H1 (cell line): ENCODE measurements around the gene COL1A1.

ENCODE experiments used
- ASH2L ChIP-seq: fragments of 200-600, 300-600 bp; sonication (generic); IDR thresholded peaks from one replicate; pipeline ENCODE4 v1.7.1; 2017; ENCODE audit warnings: low read length
- BACH1 ChIP-seq: IDR thresholded peaks from 2 replicates; pipeline ENCODE4 v1.6.1; 2012; ENCODE audit warnings: low read length, improper control_type of control experiment
- CTCF ChIP-seq, 3 experiments: IDR thresholded peaks; 1 replicate in 2 of 3; 2 replicates in 1 of 3; pipeline versions ENCODE4 v1.5.1 to v1.6.1; 2011; ENCODE audit warnings: low read length in 3 of 3, mild to moderate bottlenecking in 3 of 3, inconsistent platforms in 2 of 3, low read depth in 1 of 3, moderate library complexity in 1 of 3; ENCODE audit not compliant: insufficient read depth in 1 of 3; ENCODE audit errors: control extremely low read depth in 1 of 3
- EGR1 ChIP-seq: IDR thresholded peaks from 2 replicates; pipeline ENCODE4 v1.6.1; 2011; ENCODE audit warnings: low read depth, low read length, borderline replicate concordance
- EZH2 ChIP-seq: fragments of 200-600 bp; sonication (generic); IDR thresholded peaks from 2 replicates; pipeline ENCODE4 v1.7.1; 2012; ENCODE audit warnings: low read depth, mild to moderate bottlenecking, moderate library complexity, low read length, inconsistent platforms; ENCODE audit not compliant: severe bottlenecking
- HDAC2 ChIP-seq, 2 experiments: fragments of 300-600 bp in 1 of 2; sonication (generic) in 1 of 2; IDR thresholded peaks; 2 replicates each; pipeline ENCODE4 v1.6.1; 2011 to 2012; ENCODE audit warnings: low read depth in 2 of 2, low read length in 2 of 2, mild to moderate bottlenecking in 2 of 2, moderate library complexity in 2 of 2, borderline replicate concordance in 1 of 2, inconsistent platforms in 1 of 2
- JUN ChIP-seq: IDR thresholded peaks from 2 replicates; pipeline ENCODE4 v1.6.1; 2011; ENCODE audit warnings: low read depth, mild to moderate bottlenecking, improper control_type of control experiment, low read length
- POLR2A ChIP-seq, 2 experiments: IDR thresholded peaks; 1 replicate in 1 of 2; 2 replicates in 1 of 2; pipeline ENCODE4 v1.6.1; 2011; ENCODE audit warnings: low read depth in 2 of 2, low read length in 2 of 2, mild to moderate bottlenecking in 2 of 2; ENCODE audit errors: control extremely low read depth in 1 of 2
- POLR2AphosphoS5 ChIP-seq: IDR thresholded peaks from 2 replicates; pipeline ENCODE4 v1.6.1; 2011; ENCODE audit warnings: low read depth, low read length
- SAP30 ChIP-seq: fragments of 300-600 bp; sonication (generic); IDR thresholded peaks from 2 replicates; pipeline ENCODE4 v1.7.1; 2012; ENCODE audit warnings: low read length, moderate library complexity, mild to moderate bottlenecking, inconsistent platforms; ENCODE audit not compliant: insufficient read depth, insufficient replicate concordance
- SIN3A ChIP-seq, 2 experiments: IDR thresholded peaks in 1 of 2; conservative IDR thresholded peaks in 1 of 2; 2 replicates each; pipeline ENCODE4 v1.6.1; 2011 to 2012; ENCODE audit warnings: low read length in 2 of 2, improper control_type of control experiment in 1 of 2, low read depth in 1 of 2, mild to moderate bottlenecking in 1 of 2
- SRF ChIP-seq: IDR thresholded peaks from 2 replicates; pipeline ENCODE4 v1.6.1; 2011; ENCODE audit warnings: mild to moderate bottlenecking, low read depth, low read length, moderate library complexity

DNA sequence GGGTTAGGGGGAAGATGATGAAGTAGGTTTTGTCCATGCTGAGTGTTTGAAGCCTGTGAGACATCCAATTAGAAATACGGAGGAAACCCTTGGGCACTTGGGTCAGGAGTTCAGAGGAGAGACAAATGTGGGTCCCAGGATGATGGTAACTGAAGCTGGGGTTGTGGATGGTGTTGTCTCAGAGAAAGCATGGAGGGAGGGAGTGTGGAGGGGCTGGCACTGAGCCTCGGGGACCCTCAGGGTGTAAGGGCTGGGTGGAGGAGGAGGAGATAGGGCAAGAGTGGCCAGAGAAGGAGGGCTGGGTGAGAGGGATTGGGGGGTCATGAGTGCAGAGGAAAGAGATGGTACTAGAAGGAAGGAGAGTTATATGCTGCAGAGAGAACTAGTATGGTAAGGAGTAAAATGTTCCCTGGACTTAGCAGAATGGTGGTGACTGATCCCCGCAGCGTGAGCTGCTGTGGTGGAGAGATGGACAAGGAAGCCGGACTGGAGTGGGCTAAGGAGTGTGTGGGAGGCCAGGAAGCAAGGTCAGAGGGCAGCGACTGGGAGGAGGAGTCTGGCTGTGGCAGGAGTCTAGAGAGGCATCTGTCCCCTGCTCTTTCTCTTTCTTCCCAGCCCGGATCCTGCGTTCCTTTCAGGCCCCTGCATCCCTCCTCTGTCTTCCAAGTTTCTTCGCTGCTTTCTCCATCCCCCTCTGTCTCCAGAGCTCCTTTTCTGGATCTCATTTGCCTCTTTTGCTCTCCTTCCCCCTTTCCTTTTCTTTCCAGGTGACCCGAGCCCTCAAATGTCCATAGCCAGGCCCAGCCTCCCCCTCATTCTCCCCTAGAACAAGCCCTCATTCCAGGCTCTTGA lies 3.9 kb upstream of the COL1A1 start:
- TF ChIP-seq HDAC2 (IDR thresholded peaks at IDR 0.05; ENCODE audit: borderline replicate concordance in 1 of 2, low read depth in 2 of 2, low read length in 2 of 2) (no peak), SAP30 (no peak), ASH2L (no peak), POLR2A (IDR thresholded peaks at IDR 0.05; ENCODE audit: control extremely low read depth in 1 of 2, low read depth in 2 of 2, low read length in 2 of 2) (no peak), SIN3A (conservative IDR thresholded peaks at IDR 0.05 in 1 of 2, IDR thresholded peaks at IDR 0.05 in 1 of 2; ENCODE audit: low read depth in 1 of 2, low read length in 2 of 2) (no peak), CTCF (IDR thresholded peaks at IDR 0.05; ENCODE audit: control extremely low read depth in 1 of 3, insufficient read depth in 1 of 3, low read depth in 1 of 3, low read length in 3 of 3) (no peak), BACH1 (no peak), POLR2AphosphoS5 (no peak), SRF (no peak), EGR1 (no peak), EZH2 (no peak), JUN (no peak)
